ENCODE measurements around the gene RBBP8NL.

DNA sequence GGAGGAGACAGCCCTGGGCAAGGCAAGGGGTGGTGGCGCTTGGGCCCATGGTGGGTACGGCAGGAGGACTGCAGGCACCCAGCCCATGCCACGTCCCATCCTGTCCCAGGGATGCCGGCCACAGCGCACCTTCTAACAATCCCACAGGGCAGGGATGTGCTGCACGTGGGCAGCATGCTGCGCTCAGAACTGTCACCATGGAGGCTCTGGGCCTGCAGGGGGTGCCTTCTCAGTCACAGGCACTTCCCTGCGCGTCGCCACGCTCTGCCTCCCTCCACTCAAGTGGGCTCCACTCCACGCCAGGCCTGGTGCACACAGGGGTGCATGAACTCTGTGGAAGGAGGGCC is 22.6 kb downstream of the RBBP8NL start:
- TF ChIP-seq, protein P1, sequence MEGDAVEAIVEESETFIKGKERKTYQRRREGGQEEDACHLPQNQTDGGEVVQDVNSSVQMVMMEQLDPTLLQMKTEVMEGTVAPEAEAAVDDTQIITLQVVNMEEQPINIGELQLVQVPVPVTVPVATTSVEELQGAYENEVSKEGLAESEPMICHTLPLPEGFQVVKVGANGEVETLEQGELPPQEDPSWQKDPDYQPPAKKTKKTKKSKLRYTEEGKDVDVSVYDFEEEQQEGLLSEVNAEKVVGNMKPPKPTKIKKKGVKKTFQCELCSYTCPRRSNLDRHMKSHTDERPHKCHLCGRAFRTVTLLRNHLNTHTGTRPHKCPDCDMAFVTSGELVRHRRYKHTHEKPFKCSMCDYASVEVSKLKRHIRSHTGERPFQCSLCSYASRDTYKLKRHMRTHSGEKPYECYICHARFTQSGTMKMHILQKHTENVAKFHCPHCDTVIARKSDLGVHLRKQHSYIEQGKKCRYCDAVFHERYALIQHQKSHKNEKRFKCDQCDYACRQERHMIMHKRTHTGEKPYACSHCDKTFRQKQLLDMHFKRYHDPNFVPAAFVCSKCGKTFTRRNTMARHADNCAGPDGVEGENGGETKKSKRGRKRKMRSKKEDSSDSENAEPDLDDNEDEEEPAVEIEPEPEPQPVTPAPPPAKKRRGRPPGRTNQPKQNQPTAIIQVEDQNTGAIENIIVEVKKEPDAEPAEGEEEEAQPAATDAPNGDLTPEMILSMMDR (IDR thresholded peaks at IDR 0.05) = no peak
- TF ChIP-seq POLR2A (IDR thresholded peaks at IDR 0.05; ENCODE audit: low read depth) (no peak), EP300 (IDR thresholded peaks at IDR 0.05) (no peak), POLR2AphosphoS5 (IDR thresholded peaks at IDR 0.05) (no peak)

All from esophagus muscularis mucosa (tissue), 4 donors.